T-helper 2 cell treated with Interferon-gamma antibody and Interleukin-4, amounts not matched to agents 5 μg/mL and 100 μg/mL, for 36 hours (primary cell): ENCODE results near the gene INPPL1.

Experiments used
- DNase-seq: peaks from one replicate; pipeline ENCODE4 v3.0.0; 2021; ENCODE audit warnings: low spot score
- H3K27ac Mint-ChIP-seq: one replicate; pipeline ENCODE4 v1.8.0; 2021; ENCODE audit warnings: mild to moderate bottlenecking, mixed read lengths
- H3K27me3 Mint-ChIP-seq: one replicate; pipeline ENCODE4 v1.8.0; 2021; ENCODE audit warnings: low read depth, mixed read lengths
- H3K36me3 Mint-ChIP-seq: one replicate; pipeline ENCODE4 v1.8.0; 2021; ENCODE audit warnings: low read depth, mixed read lengths
- H3K4me1 Mint-ChIP-seq: one replicate; pipeline ENCODE4 v1.8.0; 2021; ENCODE audit warnings: low read depth, mixed read lengths
- H3K4me3 Mint-ChIP-seq: one replicate; pipeline ENCODE4 v1.8.0; 2022; ENCODE audit warnings: mild to moderate bottlenecking, moderate library complexity, mixed read lengths
- H3K9me3 Mint-ChIP-seq: one replicate; pipeline ENCODE4 v1.8.0; 2021; ENCODE audit warnings: mixed read lengths

The INPPL1 gene

DNA sequence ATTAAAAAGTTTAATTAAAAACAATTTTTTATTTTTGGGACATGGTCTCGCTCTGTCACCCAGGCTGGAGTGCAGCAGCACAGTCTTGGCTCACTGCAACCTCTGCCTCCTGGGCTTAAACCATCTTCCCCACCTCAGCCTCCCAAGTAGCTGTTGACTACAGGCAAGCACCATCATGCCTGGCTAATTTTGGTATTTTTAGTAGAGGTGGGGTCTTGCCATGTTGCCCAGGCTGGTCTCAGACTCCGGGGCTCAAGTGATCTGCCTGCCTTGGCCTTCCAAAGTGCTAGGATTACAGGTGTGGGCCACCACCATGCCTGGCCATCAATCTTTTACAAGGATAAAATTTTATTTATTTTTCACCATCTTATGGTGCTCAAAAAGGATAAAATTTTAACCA, 62.7 kb downstream of the INPPL1 start:
- no peaks in the 10 kb centered on the region for H3K4me1 Mint-ChIP-seq

More for the DNA sequence above, 62.7 kb downstream of the INPPL1 start:
- DNase-seq: no peak
- peaks cover 22% of the 10 kb centered on the region for H3K27me3 Mint-ChIP-seq
- no peak overlapping the region for H3K27ac Mint-ChIP-seq
- H3K36me3 Mint-ChIP-seq: no peaks in the 10 kb centered on the region
- no peak overlapping the region for H3K4me3 Mint-ChIP-seq
- H3K9me3 Mint-ChIP-seq: no peaks in the 10 kb centered on the region
